Kidney epithelial cell (primary cell): ENCODE measurements around the gene PLA2G4E. TPM values are rescaled to one million over a fixed set of nuclear protein-coding genes. Genes with fewer than 3 reads are reported as not detected.

Source experiments
- DNase-seq: peaks from one replicate; pipeline ENCODE4 v3.0.0-alpha.2; 2010; ENCODE audit warnings: low read depth
- H3K27me3 ChIP-seq: 2 replicates; pipeline ENCODE4 v1.6.0; 2011; ENCODE audit warnings: low read length; ENCODE audit not compliant: control insufficient read depth, insufficient read depth
- H3K36me3 ChIP-seq: 2 replicates; pipeline ENCODE4 v1.5.1; 2011; ENCODE audit warnings: low read length; ENCODE audit not compliant: control insufficient read depth, insufficient read depth
- H3K4me3 ChIP-seq: 2 replicates; pipeline ENCODE4 v1.5.1; 2011; ENCODE audit warnings: low read depth, mild to moderate bottlenecking, control low read depth, low read length
- CTCF ChIP-seq: IDR thresholded peaks from 2 replicates; pipeline ENCODE4 v1.5.1; 2011; ENCODE audit warnings: mild to moderate bottlenecking, moderate library complexity, low read length, control low read depth, inconsistent platforms; ENCODE audit not compliant: insufficient read depth, poor library complexity, severe bottlenecking
- total RNA-seq: library from RNA; depleted of rRNA; stranded (reverse); fragments of >200 nt; gene quantifications from 2 replicates; pipeline ENCODE4 v1.2.3, GENCODE V29; 2015

The PLA2G4E gene
- total RNA-seq, 1 donor from 2014 or later, result not detected

- no peaks in the 10 kb centered on the region for H3K27me3 ChIP-seq
- H3K36me3 ChIP-seq, result no peaks in the 10 kb centered on the region
- DNase-seq, result no peak
- no peak overlapping the region for H3K4me3 ChIP-seq
- no peak for TF ChIP-seq CTCF
These were observed 27.2 kb downstream of the PLA2G4E start for GRCh38 chr15:41993472-41994170.

- Histone ChIP-seq H3K36me3 (no peaks in the 10 kb centered on the region), H3K4me3 (no peak overlapping the region), H3K27me3 (no peaks in the 10 kb centered on the region)
- no peak for DNase-seq
- no peak for TF ChIP-seq CTCF
These were observed 28.0 kb downstream of the PLA2G4E start for GRCh38 chr15:41992803-41993190.

GRCh38 chr15:41992151-41992802, 28.6 kb downstream of the PLA2G4E start:
- TF ChIP-seq CTCF, result no peak
- no peak overlapping the region for H3K4me3 ChIP-seq
- H3K27me3 ChIP-seq, result no peaks in the 10 kb centered on the region
- H3K36me3 ChIP-seq, result no peaks in the 10 kb centered on the region
- no peak for DNase-seq

- Histone ChIP-seq H3K4me3 (no peak overlapping the region), H3K36me3 (no peaks in the 10 kb centered on the region), H3K27me3 (no peaks in the 10 kb centered on the region)
- DNase-seq, result no peak
- no peak for TF ChIP-seq CTCF
These were observed 30.2 kb downstream of the PLA2G4E start for GRCh38 chr15:41990691-41991090.

- no peak for DNase-seq
- no peaks in the 10 kb centered on the region for H3K36me3 ChIP-seq
- no peaks in the 10 kb centered on the region for H3K27me3 ChIP-seq
- no peak for TF ChIP-seq CTCF
- H3K4me3 ChIP-seq, result no peak overlapping the region
These were observed 30.6 kb downstream of the PLA2G4E start for GRCh38 chr15:41990243-41990605.

GRCh38 chr15:41989573-41990242, 31.1 kb downstream of the PLA2G4E start:
- TF ChIP-seq CTCF, result peak; percentile 98

More at GRCh38 chr15:41989573-41990242, 31.1 kb downstream of the PLA2G4E start:
- H3K27me3 ChIP-seq, result no peaks in the 10 kb centered on the region
- H3K4me3 ChIP-seq, result no peak overlapping the region
- no peaks in the 10 kb centered on the region for H3K36me3 ChIP-seq
- no peak for DNase-seq
